Measurements from ENCODE around the gene TSKU. TPM values are rescaled to one million over a fixed set of nuclear protein-coding genes. Genes with fewer than 3 reads are reported as not detected.
A peak's percentile ranks its signal among the peaks of the same experiment; 100 is the strongest.

Gene TSKU
- total RNA-seq, 4 donors from 2014 or later, result 27.2 to 152 (median 87.2) TPM

GRCh38 chr11:76795290-76795935 is 12.3 kb downstream of the TSKU start:
- H3K36me3 ChIP-seq, result peaks cover 0 to 12% (median 0%) of the 10 kb centered on the region in 3 donors

GRCh38 chr11:76795936-76796441 is 12.8 kb downstream of the TSKU start:
- TF ChIP-seq POLR2A (IDR thresholded peaks at IDR 0.05), result no peak
- TF ChIP-seq, protein P1, sequence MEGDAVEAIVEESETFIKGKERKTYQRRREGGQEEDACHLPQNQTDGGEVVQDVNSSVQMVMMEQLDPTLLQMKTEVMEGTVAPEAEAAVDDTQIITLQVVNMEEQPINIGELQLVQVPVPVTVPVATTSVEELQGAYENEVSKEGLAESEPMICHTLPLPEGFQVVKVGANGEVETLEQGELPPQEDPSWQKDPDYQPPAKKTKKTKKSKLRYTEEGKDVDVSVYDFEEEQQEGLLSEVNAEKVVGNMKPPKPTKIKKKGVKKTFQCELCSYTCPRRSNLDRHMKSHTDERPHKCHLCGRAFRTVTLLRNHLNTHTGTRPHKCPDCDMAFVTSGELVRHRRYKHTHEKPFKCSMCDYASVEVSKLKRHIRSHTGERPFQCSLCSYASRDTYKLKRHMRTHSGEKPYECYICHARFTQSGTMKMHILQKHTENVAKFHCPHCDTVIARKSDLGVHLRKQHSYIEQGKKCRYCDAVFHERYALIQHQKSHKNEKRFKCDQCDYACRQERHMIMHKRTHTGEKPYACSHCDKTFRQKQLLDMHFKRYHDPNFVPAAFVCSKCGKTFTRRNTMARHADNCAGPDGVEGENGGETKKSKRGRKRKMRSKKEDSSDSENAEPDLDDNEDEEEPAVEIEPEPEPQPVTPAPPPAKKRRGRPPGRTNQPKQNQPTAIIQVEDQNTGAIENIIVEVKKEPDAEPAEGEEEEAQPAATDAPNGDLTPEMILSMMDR (IDR thresholded peaks at IDR 0.05), result no peak
- Histone ChIP-seq H3K4me1 (peaks cover 0 to 90% (median 6%) of the 10 kb centered on the region in 4 donors), H3K27ac (peak overlapping the region in 3 of 4 donors; percentile 22 to 73 (median 47)), H3K27me3 (no peaks in the 10 kb centered on the region), H3K9me3 (no peaks in the 10 kb centered on the region), H3K4me3 (no peak overlapping the region), H3K36me3 (peaks cover 0 to 12% (median 0%) of the 10 kb centered on the region in 3 donors)
- no peak for DNase-seq

More at GRCh38 chr11:76795290-76795935, 12.3 kb downstream of the TSKU start:
- no peak for DNase-seq
- no peaks in the 10 kb centered on the region for H3K27me3 ChIP-seq
- no peaks in the 10 kb centered on the region for H3K9me3 ChIP-seq
- H3K4me1 ChIP-seq, result peaks cover 0 to 91% (median 6%) of the 10 kb centered on the region in 4 donors
- no peak overlapping the region for H3K27ac ChIP-seq
- H3K4me3 ChIP-seq, result no peak overlapping the region
- TF ChIP-seq, protein P1 (IDR thresholded peaks at IDR 0.05), result no peak
- TF ChIP-seq POLR2A (IDR thresholded peaks at IDR 0.05), result no peak

- peak in 2 of 3 donors; percentile 64 to 73 for DNase-seq
- peak overlapping the region in 3 of 4 donors; percentile 22 to 73 (median 47) for H3K27ac ChIP-seq
Observed at GRCh38 chr11:76796511-76797198, 13.5 kb downstream of the TSKU start.

GRCh38 chr11:76797341-76798201 is 14.4 kb downstream of the TSKU start:
- Histone ChIP-seq H3K9me3 (no peaks in the 10 kb centered on the region), H3K4me3 (no peak overlapping the region), H3K4me1 (peaks cover 0 to 80% (median 6%) of the 10 kb centered on the region in 4 donors), H3K27me3 (no peaks in the 10 kb centered on the region), H3K27ac (peak overlapping the region in 3 of 4 donors; percentile 11 to 73 (median 22)), H3K36me3 (peaks cover 0 to 12% (median 0%) of the 10 kb centered on the region in 3 donors)
- TF ChIP-seq POLR2A (IDR thresholded peaks at IDR 0.05), result no peak
- TF ChIP-seq, protein P1 (IDR thresholded peaks at IDR 0.05), result no peak
- DNase-seq, result no peak

More at GRCh38 chr11:76796511-76797198, 13.5 kb downstream of the TSKU start:
- Histone ChIP-seq H3K27me3 (no peaks in the 10 kb centered on the region), H3K36me3 (peaks cover 0 to 12% (median 0%) of the 10 kb centered on the region in 3 donors), H3K9me3 (no peaks in the 10 kb centered on the region), H3K4me1 (peaks cover 0 to 89% (median 6%) of the 10 kb centered on the region in 4 donors), H3K4me3 (no peak overlapping the region)
- TF ChIP-seq, protein P1 (IDR thresholded peaks at IDR 0.05), result no peak
- peak; percentile 16 to 28 for TF ChIP-seq POLR2A (IDR thresholded peaks at IDR 0.05)

DNA sequence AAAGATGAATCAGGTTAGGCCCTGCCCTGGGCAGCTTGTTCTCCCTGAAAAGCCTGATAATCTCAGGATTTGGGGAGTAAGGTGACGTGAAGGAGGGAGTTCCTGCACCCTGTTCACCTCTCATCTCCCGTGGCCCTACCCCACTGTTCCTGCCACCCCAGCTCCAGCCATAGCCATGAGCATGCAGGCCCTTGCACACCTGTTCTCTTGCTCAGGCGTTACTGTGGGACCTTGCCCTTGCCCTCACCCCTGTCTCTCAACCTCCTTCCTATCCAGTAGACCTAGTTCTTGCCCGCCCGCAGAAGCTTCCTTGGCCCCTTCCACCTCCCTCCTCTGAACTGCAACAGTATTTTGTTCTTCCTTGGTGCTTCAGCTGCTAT is 15.0 kb downstream of the TSKU start:
- Histone ChIP-seq H3K27ac (peak overlapping the region in 2 of 4 donors; percentile 24 to 73), H3K36me3 (peaks cover 0 to 12% (median 0%) of the 10 kb centered on the region in 3 donors), H3K9me3 (no peaks in the 10 kb centered on the region), H3K4me1 (peaks cover 0 to 73% (median 6%) of the 10 kb centered on the region in 4 donors), H3K27me3 (no peaks in the 10 kb centered on the region), H3K4me3 (no peak overlapping the region)
- peak in 1 of 3 donors; percentile 65 for DNase-seq
- no peak for TF ChIP-seq POLR2A (IDR thresholded peaks at IDR 0.05)
- TF ChIP-seq, protein P1 (IDR thresholded peaks at IDR 0.05), result no peak

Measured in Peyer's patch (tissue), 4 donors.